ENCODE data around the gene ID3.
A peak's percentile ranks its signal among the peaks of the same experiment; 100 is the strongest.

Gene ID3

GRCh38 chr1:23559136-23559984 is at the start of gene ID3:
TSS of gene ID3 (minus strand) at chr1:23559501. CDS start at chr1:23559426, 75 bp downstream.
- peak; percentile 77 to 85 for DNase-seq (ENCODE audit: low read depth in 2 of 2)

GRCh38 chr1:23607944-23608343 is 48.6 kb upstream of the ID3 start:
- no peak for DNase-seq (ENCODE audit: low read depth in 2 of 2)

GRCh38 chr1:23601968-23602876 is 42.9 kb upstream of the ID3 start:
- DNase-seq (ENCODE audit: low read depth in 2 of 2): no peak

- no peak for DNase-seq (ENCODE audit: low read depth in 2 of 2)
Observed at GRCh38 chr1:23601135-23601967, 42.0 kb upstream of the ID3 start.

GRCh38 chr1:23600283-23600682 is 41.0 kb upstream of the ID3 start:
- DNase-seq (ENCODE audit: low read depth in 2 of 2): no peak

- DNase-seq (ENCODE audit: low read depth in 2 of 2): no peak
Observed at GRCh38 chr1:23599125-23599524, 39.8 kb upstream of the ID3 start.

- no peak for DNase-seq (ENCODE audit: low read depth in 2 of 2)
Observed at GRCh38 chr1:23598424-23598823, 39.1 kb upstream of the ID3 start.

GRCh38 chr1:23597635-23598388 is 38.5 kb upstream of the ID3 start:
- no peak for DNase-seq (ENCODE audit: low read depth in 2 of 2)

GRCh38 chr1:23596382-23597358 is 37.4 kb upstream of the ID3 start:
- no peak for DNase-seq (ENCODE audit: low read depth in 2 of 2)

GRCh38 chr1:23594927-23595353 is 35.6 kb upstream of the ID3 start:
- DNase-seq (ENCODE audit: low read depth in 2 of 2): no peak

- DNase-seq (ENCODE audit: low read depth in 2 of 2): no peak
Observed at GRCh38 chr1:23594149-23594907, 35.0 kb upstream of the ID3 start.

- no peak for DNase-seq (ENCODE audit: low read depth in 2 of 2)
Observed at GRCh38 chr1:23593556-23594148, 34.4 kb upstream of the ID3 start.

GRCh38 chr1:23593042-23593521 is 33.8 kb upstream of the ID3 start:
- DNase-seq (ENCODE audit: low read depth in 2 of 2): no peak

GRCh38 chr1:23592209-23592892 is 33.0 kb upstream of the ID3 start:
- DNase-seq (ENCODE audit: low read depth in 2 of 2): no peak

GRCh38 chr1:23591460-23592208 is 32.3 kb upstream of the ID3 start:
- no peak for DNase-seq (ENCODE audit: low read depth in 2 of 2)

- no peak for DNase-seq (ENCODE audit: low read depth in 2 of 2)
Observed at GRCh38 chr1:23590058-23590783, 30.9 kb upstream of the ID3 start.
